WTC11 (cell line): Measurements from ENCODE around the gene MORN5. TPM values are rescaled to one million over a fixed set of nuclear protein-coding genes. Genes with fewer than 3 reads are reported as not detected.

ENCODE experiments used
- ATAC-seq: fragments of 200-7000 bp; cut with Tn5 transposase; 2 replicates; pipeline ENCODE4 v1.10.0; 2021; ENCODE audit warnings: mild to moderate bottlenecking, moderate library complexity
- CTCF ChIA-PET: fragments of 300-600 bp; sonication (Branson Sonifier 250); formaldehyde crosslinking; loops from one replicate; lab custom pipeline; 2021; ENCODE audit warnings: antibody characterized with exemption; lab: Charles Lee
- POLR2A ChIA-PET: fragments of 350-600 bp; sonication (Branson Sonifier 250); formaldehyde crosslinking; loops from one replicate; lab custom pipeline; 2021; ENCODE audit warnings: antibody characterized with exemption; lab: Charles Lee
- DNase-seq: peaks from one replicate; pipeline ENCODE4 v3.0.0; 2021; ENCODE audit warnings: low spot score
- H3K27ac Mint-ChIP-seq: 2 replicates; pipeline ENCODE4 v1.8.0; 2021; ENCODE audit warnings: mixed read lengths
- H3K27me3 Mint-ChIP-seq: 2 replicates; pipeline ENCODE4 v1.8.0; 2021; ENCODE audit warnings: low read depth, mild to moderate bottlenecking, moderate library complexity, mixed read lengths
- H3K36me3 Mint-ChIP-seq: 2 replicates; pipeline ENCODE4 v1.8.0; 2021; ENCODE audit warnings: mixed read lengths
- H3K4me1 Mint-ChIP-seq: 2 replicates; pipeline ENCODE4 v1.8.0; 2022; ENCODE audit warnings: mixed read lengths
- H3K4me3 Mint-ChIP-seq: 2 replicates; pipeline ENCODE4 v1.8.0; 2021; ENCODE audit warnings: mild to moderate bottlenecking, moderate library complexity, mixed read lengths
- H3K9me3 Mint-ChIP-seq: 2 replicates; pipeline ENCODE4 v1.8.0; 2021; ENCODE audit warnings: mixed read lengths
- AFF4 ChIP-seq: sonication (generic); formaldehyde crosslinking; IDR thresholded peaks from 2 replicates; pipeline ENCODE4 v1.8.1; 2023; ENCODE audit warnings: mild to moderate bottlenecking, missing genetic modification reagents, borderline replicate concordance
- ARID4B ChIP-seq: sonication (generic); formaldehyde crosslinking; IDR thresholded peaks from 2 replicates; pipeline ENCODE4 v1.8.0; 2023; ENCODE audit warnings: missing genetic modification reagents, mild to moderate bottlenecking, borderline replicate concordance
- ATF3 ChIP-seq: sonication (generic); formaldehyde crosslinking; conservative IDR thresholded peaks from 2 replicates; pipeline ENCODE4 v1.8.1; 2022; ENCODE audit warnings: mild to moderate bottlenecking, missing genetic modification reagents
- ATF6 ChIP-seq: sonication (generic); formaldehyde crosslinking; IDR thresholded peaks from 2 replicates; pipeline ENCODE4 v1.8.1; 2023; ENCODE audit warnings: mild to moderate bottlenecking, missing genetic modification reagents
- E2F4 ChIP-seq: sonication (generic); formaldehyde crosslinking; IDR thresholded peaks from 2 replicates; pipeline ENCODE4 v1.8.1; 2022; ENCODE audit warnings: low read depth, mild to moderate bottlenecking, moderate library complexity, missing genetic modification reagents, borderline replicate concordance
- ELF4 ChIP-seq: sonication (generic); formaldehyde crosslinking; IDR thresholded peaks from 2 replicates; pipeline ENCODE4 v1.8.1; 2022; ENCODE audit warnings: low read depth, mild to moderate bottlenecking, moderate library complexity, missing genetic modification reagents
- ETV6 ChIP-seq: sonication (generic); formaldehyde crosslinking; IDR thresholded peaks from 2 replicates; pipeline ENCODE4 v1.8.1; 2022; ENCODE audit warnings: mild to moderate bottlenecking, missing genetic modification reagents
- FOXK1 ChIP-seq: sonication (generic); formaldehyde crosslinking; IDR thresholded peaks from 2 replicates; pipeline ENCODE4 v1.8.0; 2022; ENCODE audit warnings: mild to moderate bottlenecking, moderate library complexity, missing genetic modification reagents
- GABPB1 ChIP-seq: sonication (generic); formaldehyde crosslinking; IDR thresholded peaks from 2 replicates; pipeline ENCODE4 v1.8.1; 2023; ENCODE audit warnings: mild to moderate bottlenecking, missing genetic modification reagents
- HMGXB4 ChIP-seq: sonication (generic); formaldehyde crosslinking; IDR thresholded peaks from 2 replicates; pipeline ENCODE4 v1.8.1; 2023; ENCODE audit warnings: mild to moderate bottlenecking, moderate library complexity, missing genetic modification reagents
- JAZF1 ChIP-seq: fragments of 250-450 bp; sonication (Bioruptor Pico); IDR thresholded peaks from 2 replicates; pipeline ENCODE4 v1.9.0; 2021; ENCODE audit warnings: moderate library complexity, mild to moderate bottlenecking, inconsistent platforms
- MAX ChIP-seq: sonication (generic); formaldehyde crosslinking; IDR thresholded peaks from 2 replicates; pipeline ENCODE4 v1.8.0; 2022; ENCODE audit warnings: mild to moderate bottlenecking, missing genetic modification reagents
- NR1H2 ChIP-seq: sonication (generic); formaldehyde crosslinking; IDR thresholded peaks from 2 replicates; pipeline ENCODE4 v1.9.0; 2021; ENCODE audit warnings: mild to moderate bottlenecking, moderate library complexity, missing genetic modification reagents
- USF2 ChIP-seq: sonication (generic); formaldehyde crosslinking; IDR thresholded peaks from 2 replicates; pipeline ENCODE4 v1.8.1; 2023; ENCODE audit warnings: mild to moderate bottlenecking, missing genetic modification reagents, moderate library complexity
- ZBTB21 ChIP-seq: sonication (generic); formaldehyde crosslinking; IDR thresholded peaks from 2 replicates; pipeline ENCODE4 v1.8.1; 2023; ENCODE audit warnings: mild to moderate bottlenecking, missing genetic modification reagents, borderline replicate concordance
- ZNF121 ChIP-seq: sonication (generic); formaldehyde crosslinking; IDR thresholded peaks from 2 replicates; pipeline ENCODE4 v1.8.0; 2023; ENCODE audit warnings: missing genetic modification reagents
- ZNF423 ChIP-seq: fragments of 250-450 bp; sonication (Bioruptor Pico); IDR thresholded peaks from 2 replicates; pipeline ENCODE4 v2.1.2; 2022; ENCODE audit warnings: mild to moderate bottlenecking, moderate library complexity
- ZNF512 ChIP-seq: sonication (generic); formaldehyde crosslinking; IDR thresholded peaks from 2 replicates; pipeline ENCODE4 v1.8.1; 2022; ENCODE audit warnings: missing genetic modification reagents, borderline replicate concordance
- ZNF671 ChIP-seq: fragments of 250-450 bp; sonication (Bioruptor Pico); IDR thresholded peaks from 2 replicates; pipeline ENCODE4 v1.8.0; 2021; ENCODE audit warnings: mild to moderate bottlenecking
- total RNA-seq: library from RNA; stranded (reverse); gene quantifications from 3 replicates; pipeline ENCODE4 v1.2.3, GENCODE V29; 2021

Gene MORN5
- total RNA-seq, 1 experiment from 2014 or later: not detected

GRCh38 chr9:122221183-122221811 is 61.6 kb downstream of the MORN5 start:
- ATAC-seq: peak; percentile 11
- DNase-seq: peak; percentile 64
- H3K27ac Mint-ChIP-seq: no peak overlapping the region
- H3K4me3 Mint-ChIP-seq: peak overlapping the region; percentile 64
- no peaks in the 10 kb centered on the region for H3K9me3 Mint-ChIP-seq
- POLR2A ChIA-PET: no interaction called here
- peaks cover 9% of the 10 kb centered on the region for H3K36me3 Mint-ChIP-seq
- CTCF ChIA-PET: interaction anchor here (0.5 to 3.0 kb wide), 10 partner anchors 44 to 705 kb away, joined by 3 to 15 read pairs (median 4); partner anchors contain the start of genes MRRF and RBM18
- peaks cover 60% of the 10 kb centered on the region for H3K4me1 Mint-ChIP-seq
- H3K27me3 Mint-ChIP-seq: peaks cover 100% of the 10 kb centered on the region
- TF ChIP-seq NR1H2 (CRISPR knock-in tag) (no peak), JAZF1 (CRISPR knock-in tag) (no peak), ZNF671 (CRISPR knock-in tag) (no peak), AFF4 (CRISPR knock-in tag) (no peak), ETV6 (CRISPR knock-in tag) (no peak), ZNF121 (CRISPR knock-in tag) (no peak), MAX (CRISPR knock-in tag) (0 out of 2 replicates have a peak, but pooled peaks have one; percentile 23), USF2 (CRISPR knock-in tag) (peak; percentile 6; the same call in 1 of the 2 replicates), FOXK1 (0 out of 2 replicates have a peak, but pooled peaks have one; percentile 25), ARID4B (CRISPR knock-in tag) (no peak), HMGXB4 (CRISPR knock-in tag) (no peak), ZNF512 (CRISPR knock-in tag) (no peak), ATF6 (CRISPR knock-in tag) (no peak), ELF4 (CRISPR knock-in tag) (no peak), ZNF423 (CRISPR knock-in tag) (no peak), ZBTB21 (CRISPR knock-in tag) (0 out of 2 replicates have a peak, but pooled peaks have one; percentile 42), GABPB1 (CRISPR knock-in tag) (no peak), E2F4 (CRISPR knock-in tag) (no peak), ATF3 (CRISPR knock-in tag) (no peak)
